ENCODE measurements around the gene PADI4.

- TF ChIP-seq TCF12 (IDR thresholded peaks at IDR 0.05; ENCODE audit: low read depth) = no peak
- TF ChIP-seq, protein P1, sequence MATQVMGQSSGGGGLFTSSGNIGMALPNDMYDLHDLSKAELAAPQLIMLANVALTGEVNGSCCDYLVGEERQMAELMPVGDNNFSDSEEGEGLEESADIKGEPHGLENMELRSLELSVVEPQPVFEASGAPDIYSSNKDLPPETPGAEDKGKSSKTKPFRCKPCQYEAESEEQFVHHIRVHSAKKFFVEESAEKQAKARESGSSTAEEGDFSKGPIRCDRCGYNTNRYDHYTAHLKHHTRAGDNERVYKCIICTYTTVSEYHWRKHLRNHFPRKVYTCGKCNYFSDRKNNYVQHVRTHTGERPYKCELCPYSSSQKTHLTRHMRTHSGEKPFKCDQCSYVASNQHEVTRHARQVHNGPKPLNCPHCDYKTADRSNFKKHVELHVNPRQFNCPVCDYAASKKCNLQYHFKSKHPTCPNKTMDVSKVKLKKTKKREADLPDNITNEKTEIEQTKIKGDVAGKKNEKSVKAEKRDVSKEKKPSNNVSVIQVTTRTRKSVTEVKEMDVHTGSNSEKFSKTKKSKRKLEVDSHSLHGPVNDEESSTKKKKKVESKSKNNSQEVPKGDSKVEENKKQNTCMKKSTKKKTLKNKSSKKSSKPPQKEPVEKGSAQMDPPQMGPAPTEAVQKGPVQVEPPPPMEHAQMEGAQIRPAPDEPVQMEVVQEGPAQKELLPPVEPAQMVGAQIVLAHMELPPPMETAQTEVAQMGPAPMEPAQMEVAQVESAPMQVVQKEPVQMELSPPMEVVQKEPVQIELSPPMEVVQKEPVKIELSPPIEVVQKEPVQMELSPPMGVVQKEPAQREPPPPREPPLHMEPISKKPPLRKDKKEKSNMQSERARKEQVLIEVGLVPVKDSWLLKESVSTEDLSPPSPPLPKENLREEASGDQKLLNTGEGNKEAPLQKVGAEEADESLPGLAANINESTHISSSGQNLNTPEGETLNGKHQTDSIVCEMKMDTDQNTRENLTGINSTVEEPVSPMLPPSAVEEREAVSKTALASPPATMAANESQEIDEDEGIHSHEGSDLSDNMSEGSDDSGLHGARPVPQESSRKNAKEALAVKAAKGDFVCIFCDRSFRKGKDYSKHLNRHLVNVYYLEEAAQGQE (IDR thresholded peaks at IDR 0.05; ENCODE audit: low read depth) = no peak
- no peak for TF ChIP-seq FOXM1 (IDR thresholded peaks at IDR 0.05; ENCODE audit: borderline replicate concordance, low read depth)
- TF ChIP-seq, protein P2, sequence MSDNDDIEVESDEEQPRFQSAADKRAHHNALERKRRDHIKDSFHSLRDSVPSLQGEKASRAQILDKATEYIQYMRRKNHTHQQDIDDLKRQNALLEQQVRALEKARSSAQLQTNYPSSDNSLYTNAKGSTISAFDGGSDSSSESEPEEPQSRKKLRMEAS (IDR thresholded peaks at IDR 0.05) = no peak
Measured at GRCh38 chr1:17309426-17310067, 1.6 kb downstream of the PADI4 start.
